Adrenal gland (tissue), 12 donors: Measurements from ENCODE around the gene PLAAT1. TPM values are rescaled to one million over a fixed set of nuclear protein-coding genes. Genes with fewer than 3 reads are reported as not detected.

Experiments
- DNase-seq, 7 donors: peaks; one replicate each; pipeline ENCODE4 v3.0.0-alpha.2; 2019 to 2020
- H3K27ac ChIP-seq, 5 donors: fragments of 200-600 bp; sonication (generic) in 4 of 5; 1 replicate in 3 of 5; 2 replicates in 2 of 5; pipeline versions ENCODE4 v1.5.1 to v1.8.0; 2016 to 2020; ENCODE audit warnings: mild to moderate bottlenecking in 1 of 5
- H3K27me3 ChIP-seq: fragments of 200-600 bp; 2 replicates; pipeline ENCODE4 v1.8.0; 2021
- H3K36me3 ChIP-seq, 2 donors: fragments of 200-600 bp; replicated peaks in 1 of 2; 1 replicate in 1 of 2; 2 replicates in 1 of 2; pipeline versions ENCODE4 v1.5.1 to v1.8.0; 2018 to 2022
- H3K4me1 ChIP-seq, 2 donors: fragments of 200-600 bp; replicated peaks in 1 of 2; 1 replicate in 1 of 2; 2 replicates in 1 of 2; pipeline versions ENCODE4 v1.5.1 to v1.8.0; 2018 to 2021
- H3K4me3 ChIP-seq, 4 donors: fragments of 200-600 bp; sonication (generic) in 3 of 4; one replicate each; pipeline ENCODE4 v1.5.1; 2016 to 2018
- H3K9me3 ChIP-seq, 3 donors: fragments of 200-600 bp; sonication (generic) in 1 of 3; replicated peaks in 1 of 3; 1 replicate in 2 of 3; 2 replicates in 1 of 3; pipeline versions ENCODE4 v1.5.1 to v1.8.0; 2016 to 2021
- CTCF ChIP-seq, 6 experiments: fragments of 450-650 bp in 4 of 6; fragments of 200-600 bp in 2 of 6; sonication (generic) in 1 of 6; IDR thresholded peaks; 1 replicate in 5 of 6; 2 replicates in 1 of 6; pipeline versions ENCODE4 v1.5.1 to v1.8.0; 2016 to 2021; ENCODE audit warnings: antibody characterized with exemption in 6 of 6, mild to moderate bottlenecking in 2 of 6, moderate library complexity in 1 of 6
- POLR2A ChIP-seq, 2 donors: fragments of 450-650 bp; IDR thresholded peaks; one replicate each; pipeline ENCODE4 v1.6.1; 2017; ENCODE audit warnings: antibody characterized with exemption in 2 of 2, mild to moderate bottlenecking in 2 of 2, moderate library complexity in 1 of 2
- WGBS, 4 donors: extraction: QIAGEN DNeasy Blood & Tissue Kit in 2 of 4; methylation state at CpG; one replicate each; pipeline versions ENCODE4 v1.1.5 to v1.1.7; 2013 to 2017; 5-methylcytosine and 5-hydroxymethylcytosine counted together
- intact Hi-C, 2 donors: fragments of 100-400 bp; cut with DNase I; formaldehyde crosslinking; loops; one replicate each; pipeline versions ENCODE4 v1.14.1 to v1.15.0; 2022 to 2023
- polyA plus RNA-seq, 3 donors: library from polyadenylated mRNA; stranded (reverse); fragments of 200-250 nt in 2 of 3; fragments of 350-450 nt in 1 of 3; fragmentation: Illumina TruSeq in 1 of 3; extraction: RNeasy Lipid Tissue Mini Kit (QIAGEN cat#74804) in 1 of 3; gene quantifications; one replicate each; pipeline ENCODE4 v1.2.3, GENCODE V29; 2013 to 2014
- total RNA-seq, 9 donors: library from RNA; depleted of rRNA in 4 of 9; stranded (reverse); fragments of >200 nt in 4 of 9; fragments of 120-200 nt in 1 of 9; fragmentation: NEBNext Ultra II Directional in 1 of 9; extraction: Animal tissue kit (Norgen Biotek cat#: 25700) in 1 of 9; gene quantifications; one replicate each; pipeline versions ENCODE4 v1.1.0 to v1.2.4, GENCODE V29; 2013 to 2023
- donor health status: healthy with polysubstance abuse.
- donor health status: Bipolar disorder and iron deficiency.
- donor health status: DM: yes; HTN: yes; CAD: no.
- donor health status: DM: no; HTN: no; CAD: no.
- donor health status: DM: no; HTN: no; CAD: no.
- donor health status: DM: yes; HTN: yes; CAD: no.

PLAAT1 gene
- total and polyA plus RNA-seq, 12 donors = 0.84 to 8.6 (median 3.0) TPM

GRCh38 chr3:193207290-193208273 is 33.4 kb upstream of the PLAAT1 start:
- Histone ChIP-seq H3K4me1 (no peaks in the 10 kb centered on the region), H3K27ac (no peak overlapping the region), H3K9me3 (no peaks in the 10 kb centered on the region), H3K36me3 (no peaks in the 10 kb centered on the region), H3K4me3 (no peak overlapping the region), H3K27me3 (no peaks in the 10 kb centered on the region)
- intact Hi-C loops = no loop called here
- WGBS, 4 donors = 40 to 49% (median 45%) methylated on average over 5 of the region's 5 CpGs
- no peak for TF ChIP-seq POLR2A (IDR thresholded peaks at IDR 0.05)
- no peak for TF ChIP-seq CTCF (IDR thresholded peaks at IDR 0.05)
- DNase-seq = no peak

GRCh38 chr3:193210618-193211017 is 30.4 kb upstream of the PLAAT1 start:
- intact Hi-C loops = no loop called here
- H3K9me3 ChIP-seq = no peaks in the 10 kb centered on the region
- WGBS, 4 donors = 50 to 65% (median 65%) methylated on average over 1 of the region's 1 CpG

GRCh38 chr3:193211173-193211572 is 29.8 kb upstream of the PLAAT1 start:
- intact Hi-C loops = no loop called here
- 79 to 88% (median 86%) methylated on average over 2 of the region's 2 CpGs for WGBS, 4 donors
- no peak for DNase-seq
- no peak overlapping the region for H3K4me3 ChIP-seq
- no peaks in the 10 kb centered on the region for H3K4me1 ChIP-seq
- H3K9me3 ChIP-seq = no peaks in the 10 kb centered on the region
- H3K36me3 ChIP-seq = no peaks in the 10 kb centered on the region
- no peak overlapping the region for H3K27ac ChIP-seq
- no peak for TF ChIP-seq CTCF (IDR thresholded peaks at IDR 0.05)
- no peak for TF ChIP-seq POLR2A (IDR thresholded peaks at IDR 0.05)
- H3K27me3 ChIP-seq = no peaks in the 10 kb centered on the region

More at GRCh38 chr3:193210618-193211017, 30.4 kb upstream of the PLAAT1 start:
- DNase-seq = no peak
- Histone ChIP-seq H3K27me3 (no peaks in the 10 kb centered on the region), H3K27ac (no peak overlapping the region), H3K4me1 (no peaks in the 10 kb centered on the region), H3K36me3 (no peaks in the 10 kb centered on the region), H3K4me3 (no peak overlapping the region)
- TF ChIP-seq CTCF (IDR thresholded peaks at IDR 0.05) (no peak), POLR2A (IDR thresholded peaks at IDR 0.05) (no peak)

GRCh38 chr3:193211984-193212383 is 29.0 kb upstream of the PLAAT1 start:
- intact Hi-C loops = no loop called here
- no peak for TF ChIP-seq CTCF (IDR thresholded peaks at IDR 0.05)
- no peak for TF ChIP-seq POLR2A (IDR thresholded peaks at IDR 0.05)
- H3K27ac ChIP-seq = no peak overlapping the region
- H3K9me3 ChIP-seq = no peaks in the 10 kb centered on the region
- H3K4me3 ChIP-seq = no peak overlapping the region
- H3K36me3 ChIP-seq = no peaks in the 10 kb centered on the region
- 43 to 48% (median 47%) methylated on average over 1 of the region's 1 CpG for WGBS, 4 donors
- H3K27me3 ChIP-seq = no peaks in the 10 kb centered on the region
- no peak for DNase-seq
- no peaks in the 10 kb centered on the region for H3K4me1 ChIP-seq
